Hematopoietic multipotent progenitor cell treated with erythropoietin and hydrocortisone succinate and interleukin-3 and kit ligand, for 8 days (in vitro differentiated cells): ENCODE measurements around the gene FREY1.

Experiments
- DNase-seq: peaks from one replicate; pipeline ENCODE4 v3.0.0-alpha.2; 2015

The FREY1 gene, protein sequence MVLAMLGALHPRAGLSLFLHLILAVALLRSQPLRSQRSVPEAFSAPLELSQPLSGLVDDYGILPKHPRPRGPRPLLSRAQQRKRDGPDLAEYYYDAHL

DNA sequence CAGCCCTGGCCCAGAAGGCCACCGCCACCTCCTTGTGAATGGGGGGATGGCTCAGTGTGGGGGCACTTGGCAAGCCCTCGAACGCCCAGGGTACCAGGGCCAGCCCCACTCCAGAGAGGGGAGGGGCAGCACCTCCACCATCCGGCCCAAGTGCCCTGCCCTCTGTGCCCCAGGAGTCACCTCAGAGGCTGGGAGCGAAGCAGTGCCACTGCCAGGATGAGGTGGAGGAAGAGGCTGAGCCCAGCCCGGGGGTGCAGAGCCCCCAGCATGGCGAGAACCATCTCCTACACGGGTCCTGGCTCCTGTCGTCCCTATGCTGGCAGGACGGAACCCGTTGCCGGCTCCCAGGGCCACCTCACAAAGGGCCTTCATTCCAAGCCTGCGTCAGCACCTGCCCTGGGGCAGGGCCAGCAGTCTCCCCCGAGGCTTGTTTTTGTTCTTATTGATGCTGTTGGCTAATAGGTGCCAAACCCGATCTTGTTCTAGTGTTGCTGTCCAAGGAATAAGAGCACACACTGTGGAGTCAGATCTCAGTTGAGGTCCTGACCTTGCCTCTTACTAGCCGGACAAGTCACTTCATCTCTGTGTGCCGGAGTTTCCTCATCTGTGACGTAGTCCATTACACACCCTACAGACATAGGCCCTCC, at the start of gene FREY1:
Gene FREY1, minus strand, starts transcription at position 307 of the 647 bp plus-strand sequence. Its CDS starts 26 bp downstream, at position 281.
- DNase-seq: no peak

DNA sequence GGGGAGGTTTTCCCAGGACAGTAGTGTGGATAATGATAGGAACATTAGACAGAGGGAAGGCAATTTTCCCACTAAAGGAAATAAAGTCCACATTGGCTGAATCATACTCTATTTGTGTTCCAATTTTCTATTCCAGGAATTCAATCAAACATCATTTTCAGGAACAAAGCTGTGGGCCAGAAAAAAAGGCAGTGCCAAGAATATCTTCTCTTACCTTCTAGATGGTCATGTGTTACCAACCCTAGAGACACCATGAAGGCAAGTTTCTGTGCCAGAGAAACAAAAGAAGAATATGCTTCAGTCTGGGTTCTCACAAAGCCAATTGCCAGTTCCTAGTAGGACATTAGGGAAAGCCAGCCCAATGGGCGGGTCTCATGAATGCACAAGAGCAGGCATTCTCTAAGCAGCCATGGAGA, 42.9 kb upstream of the FREY1 start:
- DNase-seq: no peak

DNA sequence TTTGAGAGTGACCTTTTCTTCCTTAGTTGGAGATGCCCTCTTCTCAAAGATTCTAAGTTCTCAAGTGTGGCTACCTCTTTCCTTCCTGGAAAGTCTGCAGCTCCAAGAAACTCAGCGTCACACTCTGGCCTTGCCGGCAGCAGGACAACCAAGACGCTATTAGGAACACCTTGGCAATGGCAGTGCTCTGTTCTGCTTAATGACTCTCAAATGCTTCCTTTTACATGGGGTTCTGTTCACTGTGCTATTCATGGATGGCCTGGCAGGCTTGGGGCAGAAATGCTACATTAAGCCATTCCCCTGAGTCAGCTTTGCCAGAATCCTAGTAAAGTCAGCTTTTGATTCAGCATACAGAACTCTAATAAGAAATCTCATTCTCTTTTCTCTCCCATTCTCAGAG, 41.3 kb upstream of the FREY1 start:
- DNase-seq: no peak

DNA sequence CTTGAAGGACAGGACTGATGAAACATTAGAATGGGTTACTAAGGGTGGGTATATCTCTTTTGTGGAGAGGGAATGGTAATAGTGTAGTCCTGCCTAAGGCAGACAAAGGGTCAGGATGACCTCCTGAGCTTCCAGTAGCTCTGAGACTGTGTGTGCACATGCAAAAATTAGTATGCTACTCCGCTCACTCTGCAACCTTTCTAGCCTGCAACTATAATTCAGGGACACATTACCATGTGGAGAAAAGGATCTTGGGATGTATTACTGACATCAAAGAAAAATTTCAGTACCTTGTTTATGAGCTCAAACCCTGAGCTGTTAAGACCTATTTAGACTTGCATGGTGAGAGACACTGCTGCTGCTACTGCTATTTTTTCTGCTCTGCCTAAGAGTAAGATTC, 40.8 kb upstream of the FREY1 start:
- no peak for DNase-seq

DNA sequence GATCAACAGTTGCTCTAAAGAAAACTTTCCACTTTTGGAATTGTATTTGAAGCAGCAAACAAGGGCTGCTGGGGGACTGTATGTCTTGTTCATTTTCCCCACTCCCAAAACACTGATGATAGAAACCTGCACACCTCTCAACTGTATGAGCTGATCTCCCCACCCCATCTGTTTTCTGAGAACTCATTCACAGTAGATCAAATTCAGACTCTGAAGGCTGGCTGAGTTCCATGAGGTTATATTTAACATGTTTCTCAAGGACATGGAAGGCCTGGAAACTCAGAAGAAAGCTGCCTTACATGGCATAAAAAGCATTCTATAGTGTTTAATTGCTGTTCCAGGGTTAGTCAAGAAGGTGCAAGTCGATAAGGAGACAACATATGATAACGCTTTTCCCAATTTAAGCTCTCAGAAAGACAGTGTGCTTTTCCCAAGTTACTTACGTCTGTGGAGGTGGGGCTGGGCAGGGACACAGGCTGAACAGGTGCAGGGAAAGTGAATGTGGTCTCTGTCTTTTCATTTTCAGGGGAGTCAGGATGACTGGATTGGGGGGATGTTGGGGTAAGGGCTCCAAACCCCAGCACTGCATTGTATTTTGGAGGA, 38.4 kb upstream of the FREY1 start:
- DNase-seq: no peak

DNA sequence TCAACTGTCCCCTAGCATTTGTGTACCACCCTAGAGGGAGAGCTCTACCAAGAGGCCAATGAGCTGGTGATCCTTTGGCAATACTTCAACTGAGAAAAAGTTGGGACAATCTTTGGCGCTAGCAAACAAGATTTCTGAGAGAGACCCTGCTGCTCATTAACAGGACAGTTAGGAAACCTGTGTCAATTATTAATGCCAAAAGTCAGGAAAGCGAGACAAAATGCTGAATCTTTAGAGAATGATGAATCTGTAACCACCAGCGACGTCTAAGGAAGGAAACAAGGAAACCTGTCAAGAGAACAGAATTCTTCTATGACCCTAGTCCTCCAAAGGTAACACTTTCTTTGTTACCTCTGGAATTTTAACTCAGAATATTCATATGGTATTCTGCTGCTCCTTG, 35.3 kb upstream of the FREY1 start:
- DNase-seq: no peak

DNA sequence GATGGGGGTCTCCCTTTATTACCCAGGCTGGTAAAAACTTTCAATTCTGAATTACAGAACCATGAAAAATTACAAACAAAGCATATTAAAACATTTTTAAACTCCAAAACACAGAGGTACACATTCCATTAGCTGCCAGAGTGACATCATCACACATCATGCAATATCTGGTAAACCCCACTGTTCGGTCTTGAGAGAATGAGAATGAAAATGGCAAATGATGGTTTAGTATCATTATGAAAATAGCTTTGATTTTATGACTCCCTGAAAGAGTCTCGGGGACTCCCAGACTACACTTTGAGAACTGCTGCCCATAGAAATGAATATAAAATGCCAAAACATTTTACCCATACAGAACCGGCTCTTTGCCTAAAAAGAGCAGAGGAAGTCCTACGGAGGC, 34.2 kb upstream of the FREY1 start:
- DNase-seq: no peak

DNA sequence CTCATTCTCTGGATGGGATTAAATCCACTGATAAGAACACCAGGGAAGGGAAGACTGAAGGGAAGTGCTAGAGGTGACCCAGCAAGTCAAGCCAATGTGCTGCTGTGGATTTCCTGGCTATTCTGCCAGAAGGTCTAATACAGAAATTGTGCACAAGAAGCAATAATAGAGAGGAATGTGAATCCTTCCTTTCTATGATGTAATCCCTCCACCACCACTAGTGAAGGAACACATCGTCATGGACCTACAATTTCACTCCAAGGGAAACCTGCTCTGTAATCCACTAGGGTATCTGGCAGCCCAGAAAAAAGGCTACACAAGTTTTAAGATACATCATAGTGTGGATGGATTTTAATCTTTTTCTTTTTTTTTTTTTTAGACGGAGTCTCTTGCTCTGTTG, 32.8 kb upstream of the FREY1 start:
- DNase-seq: no peak

DNA sequence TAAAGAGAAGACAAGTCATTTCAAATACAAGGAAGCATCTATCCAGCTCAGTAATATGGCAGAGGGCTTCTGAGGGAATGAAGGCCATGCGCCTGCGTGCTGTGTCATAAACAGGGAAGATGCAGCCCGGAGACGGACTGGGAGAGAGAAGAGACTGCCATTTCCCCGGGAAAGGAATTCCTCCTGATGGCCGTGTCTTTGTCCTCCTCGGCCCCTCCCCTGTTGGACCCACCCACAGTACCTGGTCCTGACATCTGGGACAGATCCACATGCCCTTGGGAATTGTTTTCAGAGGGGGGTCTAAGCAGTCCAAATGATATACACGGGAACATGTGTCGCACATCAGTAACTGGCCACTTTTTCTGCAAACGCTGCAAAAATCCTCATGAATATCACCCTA, 30.8 kb upstream of the FREY1 start:
- no peak for DNase-seq

DNA sequence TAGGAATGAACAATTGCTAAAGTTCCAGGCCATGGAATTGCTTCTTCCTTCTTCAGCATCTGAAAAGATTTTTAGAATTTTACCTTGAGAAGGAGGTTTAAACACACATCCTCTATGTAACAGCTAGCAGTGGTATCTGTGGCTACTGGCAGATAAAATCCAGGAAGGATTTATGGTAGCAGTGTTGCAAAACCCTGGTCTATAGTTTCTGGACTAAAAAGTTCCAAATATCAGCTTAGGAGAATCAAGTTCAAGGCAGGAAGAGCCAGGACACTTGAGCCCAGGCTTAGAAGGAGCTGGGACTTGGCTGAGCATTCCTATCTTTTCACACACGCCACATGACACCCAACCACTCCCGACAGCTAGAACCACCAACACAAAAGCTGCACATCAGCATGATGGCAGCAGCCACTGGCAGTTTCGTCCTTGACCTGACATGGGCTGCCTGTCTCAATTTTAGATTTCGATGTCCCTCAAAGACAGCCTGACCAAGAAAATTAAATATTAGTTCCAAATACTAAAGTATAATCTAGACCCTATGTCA, 29.5 kb upstream of the FREY1 start:
- DNase-seq: no peak

DNA sequence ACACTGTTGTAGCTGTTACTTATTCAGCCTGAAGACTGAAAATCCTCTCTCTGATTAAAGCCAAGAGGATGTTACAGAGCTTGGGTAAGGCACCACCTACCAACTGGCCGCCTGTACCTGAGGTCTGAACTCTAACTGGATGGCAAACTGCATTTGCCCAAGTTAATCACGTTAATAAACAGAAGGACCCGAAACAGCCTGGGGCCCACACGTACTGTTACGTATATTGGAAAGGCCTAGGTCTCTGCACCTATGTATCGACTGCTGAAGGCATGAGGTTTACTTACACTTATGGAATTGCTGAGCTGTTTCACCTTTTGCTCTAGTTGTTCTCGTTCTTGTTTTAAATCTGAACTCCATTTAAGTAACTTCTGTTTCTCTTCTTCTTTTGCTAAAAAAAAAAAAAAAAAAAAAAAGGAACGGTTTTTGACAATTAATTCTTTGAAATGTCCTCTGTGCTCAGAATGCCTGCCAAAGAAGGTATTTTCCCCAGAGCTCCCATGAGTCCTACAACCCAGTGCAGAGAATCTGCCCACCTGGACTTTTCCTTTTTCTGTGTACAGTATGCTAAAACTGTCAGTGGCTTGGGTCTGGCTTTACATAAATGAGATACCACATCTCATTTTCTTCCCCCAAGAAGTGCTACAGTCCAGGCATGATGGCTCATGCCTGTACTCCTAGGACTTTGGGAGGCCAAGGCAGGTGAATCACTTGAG, 28.4 kb upstream of the FREY1 start:
- no peak for DNase-seq

DNA sequence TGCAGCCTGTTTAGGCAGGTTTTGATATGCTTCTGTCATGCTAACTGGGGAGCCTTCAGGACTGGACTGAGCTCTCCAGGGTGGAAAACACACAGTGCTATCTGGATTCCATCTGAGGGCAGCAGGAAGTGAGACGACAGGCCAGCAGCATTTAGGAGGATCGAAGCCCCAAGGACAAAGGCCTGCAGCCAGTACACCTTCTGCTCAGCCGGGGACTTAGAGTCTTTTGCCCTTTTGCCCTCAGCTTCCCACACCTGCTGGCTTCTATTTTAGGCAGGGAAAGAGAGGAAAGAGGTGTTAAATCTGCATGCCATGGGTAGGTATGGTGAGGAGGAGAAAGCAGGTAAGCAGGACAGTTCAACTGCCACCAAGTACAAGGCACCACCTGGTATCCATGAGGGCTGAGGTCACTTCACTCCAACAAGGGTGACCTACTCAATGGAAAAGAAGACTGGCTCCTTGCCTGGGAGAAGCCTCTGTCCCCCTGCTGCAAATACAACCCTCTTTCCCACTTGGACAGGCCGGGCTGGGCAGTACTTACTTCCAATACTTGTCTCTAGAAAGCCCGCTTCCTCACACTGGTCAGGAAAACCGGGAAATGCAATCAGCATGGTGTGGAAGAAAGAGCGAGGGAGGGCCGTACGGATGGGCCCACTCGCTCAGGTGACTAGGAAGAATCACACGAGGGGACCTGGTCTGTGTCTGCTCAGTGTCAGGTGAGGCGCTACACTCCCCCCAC, 27.7 kb upstream of the FREY1 start:
- no peak for DNase-seq

DNA sequence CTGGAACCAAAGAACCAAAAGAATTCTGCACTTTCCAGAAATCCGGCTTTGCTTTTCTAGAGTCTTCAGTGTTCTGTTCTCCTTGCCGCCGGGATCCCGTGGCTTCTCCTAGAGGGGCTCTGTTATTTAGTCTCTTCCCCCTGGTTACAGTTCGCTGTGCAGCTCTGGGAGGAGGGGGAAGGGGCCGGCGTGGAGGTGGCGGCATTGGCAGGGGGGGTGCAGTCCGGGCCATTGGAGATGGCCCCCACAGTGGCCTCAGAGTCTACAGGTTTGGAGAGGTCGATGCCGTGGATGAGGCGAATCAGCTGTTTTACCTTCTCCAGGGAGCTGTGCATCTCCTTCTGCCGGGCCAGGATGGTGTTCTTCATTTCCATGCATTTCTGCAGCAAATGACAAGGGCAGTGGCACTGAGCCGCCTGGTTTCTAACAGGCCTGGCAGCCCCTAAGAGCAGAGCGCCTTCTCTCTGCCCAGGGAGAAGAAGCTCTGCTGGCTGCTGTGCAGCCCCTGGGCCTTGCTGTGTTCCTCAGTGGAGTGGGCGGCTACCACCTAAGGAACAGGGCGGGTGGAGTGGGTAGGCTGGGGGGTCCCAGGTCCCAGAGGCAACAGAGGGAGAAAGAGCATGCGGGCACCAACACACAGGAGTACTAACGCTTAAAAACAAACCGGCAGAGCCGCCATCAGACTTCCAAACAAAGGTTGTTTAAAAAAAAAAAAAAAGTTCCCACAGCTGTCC, 26.9 kb upstream of the FREY1 start:
- DNase-seq: no peak

DNA sequence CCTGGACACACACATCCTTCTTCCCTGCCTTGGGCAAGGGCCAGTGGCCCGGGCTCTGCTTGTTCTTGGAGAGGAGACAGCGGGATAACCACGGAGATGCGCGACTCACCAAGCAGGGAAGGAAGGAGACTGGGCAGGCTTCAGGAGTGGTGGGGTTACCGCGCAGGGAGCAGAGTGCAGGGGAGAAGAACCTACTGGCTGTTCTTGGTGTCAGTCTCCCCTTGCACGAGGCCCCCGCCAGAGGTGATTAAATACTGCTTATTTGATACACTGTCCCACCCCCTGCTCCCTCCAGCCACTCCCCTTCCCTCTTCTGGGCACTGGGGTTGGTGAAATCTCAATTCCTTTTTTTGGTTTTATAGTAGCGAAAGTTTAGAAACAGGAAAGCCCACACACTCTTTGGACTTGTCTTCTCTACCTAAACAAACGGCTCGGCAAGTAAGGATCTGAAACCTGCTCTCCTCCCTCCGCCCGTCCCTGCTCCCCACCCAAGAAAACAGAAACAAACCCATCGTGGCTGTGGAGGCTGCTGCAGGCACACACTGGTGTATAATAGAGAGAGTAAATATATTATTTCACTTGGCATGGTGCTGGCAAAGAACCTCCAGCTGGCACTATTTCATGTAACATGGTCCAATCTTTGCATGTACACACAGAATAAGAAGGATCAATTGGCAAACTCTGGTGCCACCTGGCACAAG, 26.2 kb upstream of the FREY1 start:
- no peak for DNase-seq

DNA sequence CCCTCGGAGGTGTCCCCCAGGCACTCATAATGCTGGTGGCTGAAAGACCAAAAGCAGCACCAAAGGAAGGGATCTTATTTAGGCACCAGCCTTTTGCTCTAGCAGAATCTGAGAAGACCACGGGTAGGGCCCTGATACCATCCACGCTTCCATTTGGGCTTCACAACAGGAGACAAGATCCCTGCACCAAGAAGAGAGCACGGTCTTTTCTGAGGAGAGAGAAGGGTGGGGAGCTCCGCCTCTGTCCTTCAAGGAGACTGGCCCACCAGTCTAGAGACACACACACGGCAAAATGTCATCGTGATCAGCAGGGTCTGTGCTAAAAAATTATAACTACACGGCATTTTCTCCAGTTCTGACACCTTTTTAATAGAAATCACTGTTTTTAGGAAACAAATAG, 25.1 kb upstream of the FREY1 start:
- no peak for DNase-seq

DNA sequence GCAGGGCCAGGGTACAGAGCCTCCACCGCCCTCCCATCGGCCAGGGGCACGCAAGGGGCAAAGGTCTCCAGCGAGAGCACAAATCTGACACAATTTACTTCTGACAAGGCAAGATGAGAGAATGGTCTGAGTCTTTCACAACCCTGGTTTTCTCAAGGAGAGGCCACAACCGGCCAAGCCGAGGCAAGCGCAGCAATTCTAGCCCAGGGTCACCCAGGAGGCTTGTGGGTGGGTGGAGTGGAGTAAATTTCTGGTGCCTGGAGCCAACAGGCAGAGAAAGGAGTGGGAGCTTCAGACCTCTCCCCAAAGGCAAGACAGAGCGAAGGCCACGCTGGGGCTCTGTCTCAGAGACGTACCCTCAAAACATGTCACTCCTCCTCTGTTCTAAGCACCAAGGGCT, 24.7 kb upstream of the FREY1 start:
- DNase-seq: no peak

DNA sequence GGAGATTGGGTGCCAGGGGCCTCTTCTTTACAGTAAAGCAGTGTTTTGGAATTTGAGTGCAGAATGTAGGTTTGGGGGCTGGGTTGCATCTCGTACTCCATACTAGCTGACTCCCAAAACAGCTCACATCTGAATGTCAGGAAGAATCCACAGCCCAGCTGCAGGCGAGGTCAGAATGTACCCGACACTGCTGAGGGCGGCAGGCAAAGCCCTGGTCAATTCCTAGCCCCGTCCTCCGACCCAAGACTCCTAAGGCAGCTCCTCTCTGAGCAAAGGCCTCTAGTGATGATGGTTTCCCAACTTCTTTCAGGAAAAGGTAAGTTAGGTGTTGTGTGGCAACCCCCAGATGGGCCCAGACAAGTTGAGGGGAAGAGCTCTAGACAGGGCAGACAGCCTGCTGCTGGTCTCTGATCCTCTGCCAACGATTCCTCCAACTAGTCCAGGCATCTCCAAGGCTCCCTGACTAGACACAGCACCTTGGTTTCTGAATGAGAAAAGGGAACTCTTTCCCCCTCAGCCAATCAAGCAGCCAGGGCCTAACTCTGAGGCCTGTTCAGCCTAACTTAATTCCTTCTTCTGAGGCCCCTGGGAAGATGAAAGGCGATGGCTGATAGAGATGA, 24.0 kb upstream of the FREY1 start:
- no peak for DNase-seq

DNA sequence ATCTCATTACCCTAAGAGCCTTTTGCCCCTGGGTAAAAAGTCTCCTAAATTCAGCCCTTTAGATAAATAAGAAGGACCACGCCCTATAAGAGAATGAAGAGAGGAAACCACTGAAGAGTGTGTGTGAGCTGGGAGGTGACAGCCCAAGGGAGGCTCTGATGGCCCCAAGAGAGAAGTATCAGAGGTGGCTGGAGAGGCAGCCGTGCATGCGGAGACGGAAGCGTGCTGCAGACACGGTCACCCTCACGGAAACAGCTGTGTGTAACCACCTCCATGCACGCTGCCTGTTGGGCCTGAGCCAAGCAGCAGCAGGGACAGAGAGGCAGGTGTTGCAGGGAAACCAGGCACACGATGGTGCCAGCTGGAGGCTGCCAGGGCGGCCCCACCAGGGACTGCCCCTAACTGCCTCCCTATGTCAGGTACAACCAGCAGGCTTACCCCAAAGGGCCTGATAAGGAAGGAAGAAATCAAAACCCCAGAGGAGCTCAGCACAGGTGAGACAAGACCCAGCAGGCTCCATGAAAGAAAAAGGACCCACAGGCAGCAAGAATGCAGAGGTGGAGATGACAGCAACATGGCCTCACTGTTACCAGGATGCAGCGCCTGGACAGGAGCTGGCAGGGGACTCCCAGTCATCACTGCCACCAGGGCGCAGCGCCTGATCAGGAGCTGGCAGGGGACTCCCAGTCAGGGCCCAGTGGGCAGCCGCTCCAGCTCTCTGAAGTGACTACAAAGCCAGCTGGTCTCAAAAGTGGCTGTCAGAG, 23.1 kb upstream of the FREY1 start:
- DNase-seq: peak; percentile 37

DNA sequence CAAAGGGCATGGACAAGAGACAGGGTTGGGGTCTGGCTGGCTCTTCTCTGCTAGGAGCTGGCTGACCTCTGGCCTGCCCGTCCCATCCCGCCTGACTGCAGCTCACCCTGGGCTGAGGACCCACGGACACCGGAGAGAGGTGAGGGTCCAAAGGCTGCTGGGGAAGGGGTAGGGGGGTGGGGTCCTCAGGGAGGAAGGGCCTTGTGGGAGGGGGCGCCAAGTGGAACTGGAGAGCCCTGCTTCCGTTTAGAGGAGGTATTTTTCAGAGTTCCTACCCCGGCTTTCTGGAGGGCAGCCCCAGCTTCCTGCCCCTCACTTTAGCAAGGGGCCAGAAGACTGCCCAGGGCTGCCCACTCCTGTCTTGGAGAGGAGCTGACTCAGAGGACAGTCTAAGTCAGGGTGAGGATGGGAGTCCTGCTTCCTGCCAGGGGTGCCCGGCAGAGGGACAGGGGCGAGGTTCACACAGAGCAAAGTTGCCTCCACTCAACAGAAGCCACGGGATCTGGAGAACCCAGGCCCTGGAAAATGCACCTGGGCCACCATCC, 22.5 kb upstream of the FREY1 start:
- DNase-seq: no peak

DNA sequence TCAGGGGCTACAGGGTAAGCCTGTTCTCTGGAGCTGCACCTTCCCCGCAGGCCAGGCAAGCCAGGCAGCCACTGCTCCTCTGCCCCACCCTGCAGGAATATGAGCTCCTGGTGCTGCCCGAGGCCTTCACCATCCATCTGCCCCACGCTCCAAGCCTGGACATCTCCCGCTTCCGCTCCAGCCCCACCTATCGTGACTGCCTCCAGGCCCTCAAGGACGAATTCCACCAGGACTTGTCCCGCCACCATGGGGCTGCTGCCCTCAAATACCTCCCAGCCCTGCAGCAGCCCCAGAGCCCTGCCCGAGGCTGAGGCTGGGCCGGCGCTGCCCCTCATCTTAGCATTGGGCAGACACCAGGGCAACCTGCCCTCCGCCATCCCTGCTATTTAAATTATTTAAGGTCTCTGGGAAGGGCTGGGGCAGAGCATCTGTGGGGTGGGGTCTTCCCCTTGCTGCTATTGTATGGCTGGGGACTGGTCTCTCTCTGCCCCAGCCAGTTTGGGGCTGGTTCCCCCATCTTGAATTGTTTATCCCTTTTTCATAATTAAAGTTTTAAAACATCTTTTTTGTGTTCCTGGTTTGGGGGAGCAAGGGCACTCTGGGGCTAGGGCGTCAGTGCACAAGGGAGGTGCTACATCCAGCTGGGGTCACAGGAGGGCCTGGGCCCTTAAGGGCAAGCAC, 21.6 kb upstream of the FREY1 start:
- DNase-seq: no peak
